ENCODE measurements around the gene SPG7.

DNA sequence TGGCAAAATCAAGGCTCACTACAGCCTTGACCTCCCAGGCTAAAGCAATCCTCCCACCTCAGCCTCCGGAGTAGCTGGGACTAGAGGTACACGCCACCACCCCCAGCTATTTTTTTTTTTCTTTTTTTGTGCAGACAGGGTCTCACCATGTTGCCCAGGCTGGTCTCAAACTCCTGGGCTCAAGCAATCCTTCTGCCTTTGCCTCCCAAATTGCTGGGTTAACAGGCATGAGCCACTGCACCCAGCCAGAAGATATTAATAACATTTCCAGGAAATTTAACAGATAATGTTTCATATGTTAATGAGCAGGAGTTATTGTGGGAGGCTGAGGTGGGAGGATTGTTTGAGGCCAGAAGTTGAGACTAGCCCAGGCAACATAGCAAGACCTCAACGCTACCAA is 8.4 kb upstream of the SPG7 start:
- TF ChIP-seq ZNF274 (IDR thresholded peaks at IDR 0.05; ENCODE audit: low read depth, low read length) (no peak), YY1 (IDR thresholded peaks at IDR 0.05; ENCODE audit: insufficient read depth, insufficient read length) (no peak)

Data from NT2/D1 (cell line).